Glomerular visceral epithelial cell (primary cell): ENCODE results near the gene CD63.

Experiments
- DNase-seq: peaks from one replicate; pipeline ENCODE4 v3.0.0-alpha.2; 2016; ENCODE audit errors: extremely low spot score

CD63 gene

DNA sequence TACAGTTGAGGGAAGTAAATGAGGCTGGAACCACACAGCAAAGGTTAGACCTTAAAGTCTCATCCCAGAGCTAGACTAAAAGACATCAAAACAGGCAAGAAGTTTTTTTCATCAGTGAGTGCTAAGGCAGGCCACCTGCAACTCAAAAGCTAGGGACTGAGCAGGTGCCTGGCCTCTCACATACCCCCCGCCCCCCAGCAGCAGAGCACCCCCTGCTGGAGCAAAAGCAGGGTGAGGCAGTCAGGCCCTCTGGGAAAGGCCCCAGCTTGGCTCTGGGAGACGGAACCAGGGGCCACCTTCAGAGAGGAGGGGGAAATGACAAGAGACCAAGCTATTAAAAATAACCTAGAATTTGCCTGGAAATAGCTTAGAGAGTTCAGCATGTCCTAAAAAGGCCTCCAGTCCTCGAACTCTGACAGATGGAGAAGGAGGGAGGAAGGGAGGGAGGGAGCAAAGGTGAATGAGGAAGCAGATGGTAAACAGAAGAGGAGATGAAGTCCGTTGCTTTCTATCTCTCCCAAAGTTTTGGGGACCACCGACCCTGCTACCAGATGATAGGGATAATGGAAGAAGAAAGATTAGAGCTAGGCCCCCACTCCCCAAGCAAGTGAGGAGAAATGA lies 22.9 kb downstream of the CD63 start:
- DNase-seq = no peak

DNA sequence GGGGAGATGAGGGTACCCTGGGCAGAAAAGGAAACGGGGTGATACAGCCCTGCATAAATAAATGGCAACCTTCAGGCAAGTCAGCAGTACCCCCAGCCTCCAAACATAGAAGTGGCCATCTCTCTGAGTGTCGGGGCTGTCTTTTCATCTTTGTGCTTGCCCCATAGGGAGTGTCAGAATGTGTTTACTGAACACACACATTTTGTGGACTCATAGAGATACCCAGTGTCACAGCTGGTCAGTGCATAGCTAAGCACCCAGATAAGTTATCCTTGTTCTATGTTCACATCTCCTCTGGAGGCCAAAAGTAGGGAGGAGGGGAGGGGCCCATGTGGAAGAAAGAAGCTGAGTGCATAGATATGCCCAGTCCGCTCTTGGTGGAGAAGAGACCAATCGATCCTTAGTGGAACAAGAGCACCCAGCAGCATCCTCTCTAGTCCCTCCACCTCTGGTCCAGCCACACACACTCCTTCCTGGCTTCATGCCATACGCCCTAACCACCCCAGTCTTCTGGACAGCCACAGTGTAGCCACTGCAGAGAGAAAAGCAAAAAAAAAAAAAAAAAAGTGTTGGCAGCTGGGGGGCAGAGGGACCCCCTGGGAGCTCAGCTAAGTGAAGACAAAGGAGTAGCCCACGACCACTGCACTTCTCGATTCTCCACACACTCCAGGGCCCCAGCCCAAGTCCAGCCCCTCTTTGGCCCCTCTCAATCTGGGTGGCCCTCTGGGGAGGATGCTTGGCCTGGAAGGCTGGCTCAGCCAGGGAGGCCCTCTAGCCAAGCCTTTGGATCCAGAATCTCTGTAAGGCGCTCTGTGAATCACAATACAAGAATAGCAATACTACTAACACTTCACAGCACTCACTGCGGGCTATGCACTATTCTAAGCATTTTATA lies 23.7 kb downstream of the CD63 start:
- no peak for DNase-seq

DNA sequence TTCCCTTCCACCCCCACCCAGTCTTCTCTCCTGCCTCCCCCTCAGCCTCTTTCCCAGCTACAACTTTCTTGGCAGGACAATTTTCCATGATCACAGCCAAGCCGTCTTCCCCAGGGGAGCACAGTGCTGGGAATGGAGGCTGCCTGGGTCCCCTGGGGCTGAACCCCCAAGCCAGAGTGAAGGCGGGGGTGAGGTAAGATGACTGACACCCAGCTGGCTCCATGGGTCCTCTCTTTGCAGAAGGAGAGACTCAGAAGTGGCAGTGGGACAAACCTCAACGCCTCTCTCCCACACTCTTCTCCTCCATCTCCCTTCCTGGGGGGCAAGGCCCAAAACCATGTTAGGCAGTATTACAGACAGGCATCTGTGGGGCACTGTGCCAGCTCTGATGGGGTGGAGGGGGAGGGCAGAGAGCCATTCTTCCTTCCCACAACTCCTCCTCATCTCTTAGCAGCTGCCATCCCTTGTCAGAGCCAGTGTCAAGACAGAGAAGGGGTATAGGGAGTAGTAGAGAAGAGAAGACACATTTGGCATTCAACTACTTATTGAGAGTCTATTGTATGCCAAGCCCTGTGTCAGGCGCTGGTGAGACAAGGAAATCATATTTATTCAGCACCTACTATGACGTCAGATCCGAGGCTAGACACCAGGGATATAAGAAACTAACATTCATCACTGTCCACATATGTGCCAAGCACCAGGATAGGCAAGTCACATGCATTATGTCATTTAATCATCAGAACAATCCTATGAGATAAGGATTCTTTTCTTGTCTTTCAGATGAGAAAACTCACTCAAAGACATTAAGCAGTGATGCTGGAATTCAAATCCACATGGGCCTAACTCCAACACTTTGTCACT lies 24.7 kb downstream of the CD63 start:
- DNase-seq = no peak

DNA sequence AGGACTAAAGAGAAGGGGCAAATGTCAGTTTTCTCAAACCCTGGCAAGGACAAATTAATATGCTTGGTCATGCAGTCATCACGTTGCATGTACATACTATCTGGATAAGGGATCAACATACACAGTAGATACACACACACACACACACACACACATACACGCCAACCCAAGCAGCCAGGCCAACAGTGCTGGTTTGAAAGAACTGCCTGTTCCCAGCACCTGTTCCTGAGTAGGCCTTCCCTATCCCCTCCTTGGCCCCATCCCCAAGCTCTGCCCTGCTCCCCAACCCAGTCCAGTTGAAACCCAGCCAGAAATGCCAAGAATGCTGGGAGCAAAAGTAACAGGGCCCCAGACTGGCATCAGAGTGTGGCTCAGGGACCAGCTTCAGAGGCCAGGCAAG lies 25.5 kb downstream of the CD63 start:
- no peak for DNase-seq

DNA sequence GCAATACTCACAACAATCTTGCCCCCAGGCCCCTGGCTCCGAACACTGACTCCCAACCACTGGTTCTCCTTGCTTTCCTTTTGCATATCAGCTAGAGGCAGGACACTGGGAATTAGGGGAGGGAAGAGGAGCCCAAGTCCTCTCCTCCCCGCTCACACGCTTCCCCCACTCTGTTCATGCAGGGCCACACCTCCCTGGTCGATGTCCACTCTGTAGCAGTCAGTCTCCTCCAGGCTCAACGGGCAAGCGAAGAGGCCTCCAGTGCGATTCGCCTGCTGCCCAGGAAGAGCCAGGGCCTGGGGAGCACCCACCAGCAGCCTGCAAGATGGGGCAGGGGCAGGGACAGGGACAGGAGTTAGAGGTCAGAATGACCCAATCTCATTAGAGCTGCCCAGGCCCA lies 25.9 kb downstream of the CD63 start:
- DNase-seq = no peak

DNA sequence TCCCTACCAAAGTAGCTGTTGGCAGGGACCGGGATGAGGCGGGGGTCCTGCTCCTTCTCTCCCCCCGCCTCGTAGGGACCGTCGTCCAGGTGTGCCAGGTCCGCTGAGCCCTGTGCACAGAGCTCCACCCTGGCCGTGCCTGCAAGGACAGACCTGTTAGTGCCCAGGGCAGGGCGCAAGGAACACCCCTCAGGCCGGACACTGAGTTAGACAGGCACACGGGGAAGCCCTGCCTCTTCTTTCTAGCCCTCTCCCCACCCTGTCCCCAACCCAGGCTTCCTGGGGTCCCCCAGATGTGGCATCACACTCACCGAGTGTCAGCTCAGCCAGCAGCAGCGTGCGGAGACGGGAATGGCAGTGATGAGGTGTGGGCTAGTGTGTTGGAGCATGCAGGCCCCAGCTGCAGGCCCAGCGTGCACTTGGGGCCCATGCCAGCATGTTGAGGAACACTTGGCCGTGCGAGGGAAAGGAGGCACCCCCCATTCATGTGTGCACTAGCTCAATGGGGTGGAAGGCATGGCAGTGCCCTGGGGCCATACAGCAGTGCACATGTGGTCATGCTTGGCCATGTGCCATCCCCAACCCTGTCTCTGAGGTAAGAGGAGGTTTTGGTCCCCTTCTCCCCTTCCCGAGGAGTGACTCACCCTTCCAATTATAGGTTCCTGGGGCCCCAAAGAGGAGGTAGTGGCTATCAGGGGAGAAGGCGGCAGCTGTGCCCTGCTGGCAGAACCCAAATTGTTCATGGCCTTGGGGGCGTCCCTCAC lies 28.4 kb downstream of the CD63 start:
- peak; percentile 58 for DNase-seq

DNA sequence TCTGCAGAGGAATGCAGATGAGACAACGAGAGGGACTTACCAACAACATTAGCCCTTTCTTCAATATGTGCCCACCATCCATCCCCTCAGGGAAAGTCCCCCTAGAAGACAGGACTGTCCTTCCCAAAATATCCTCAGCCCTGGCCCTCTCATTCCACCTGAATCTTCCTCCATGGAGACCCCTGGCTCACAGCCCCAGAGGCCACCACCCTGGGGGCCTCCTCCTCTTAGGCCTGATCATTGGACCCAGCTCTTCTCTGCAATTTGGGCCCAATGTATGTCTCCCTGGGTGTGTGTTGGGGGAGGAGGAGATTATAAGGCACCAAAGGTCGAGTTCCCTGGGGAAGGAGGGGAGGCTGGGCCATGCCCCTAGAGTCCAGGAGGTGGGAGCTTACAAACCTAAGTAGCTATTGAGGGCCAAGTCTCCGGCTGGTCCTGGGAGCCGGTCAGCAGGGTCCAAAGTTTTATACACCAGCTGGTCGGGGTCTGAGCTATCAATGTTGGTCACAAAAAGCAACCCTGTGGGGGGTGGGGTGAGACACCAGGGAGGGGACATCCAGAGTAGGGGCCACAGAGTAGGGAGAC lies 29.2 kb downstream of the CD63 start:
- no peak for DNase-seq

DNA sequence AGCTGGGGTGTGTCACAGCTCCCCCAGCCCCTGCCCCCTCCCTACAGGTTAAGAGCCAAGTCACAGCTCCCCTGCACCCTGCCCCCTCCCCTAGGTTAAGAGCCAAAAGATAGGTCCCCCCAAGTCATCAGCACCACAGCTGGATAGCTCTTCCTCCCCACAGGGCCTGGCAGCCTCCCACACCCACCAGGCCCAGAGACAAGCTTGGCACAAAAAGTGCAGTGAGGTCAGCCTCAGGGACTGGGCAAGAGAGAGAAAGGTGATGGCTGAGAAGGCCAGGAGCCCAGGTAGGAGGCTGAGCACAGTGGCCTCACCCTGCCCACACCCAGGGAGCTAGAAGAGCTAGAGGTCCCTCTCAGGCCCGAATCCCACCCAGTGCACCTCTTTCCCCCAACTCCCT lies 29.8 kb downstream of the CD63 start:
- DNase-seq = no peak

DNA sequence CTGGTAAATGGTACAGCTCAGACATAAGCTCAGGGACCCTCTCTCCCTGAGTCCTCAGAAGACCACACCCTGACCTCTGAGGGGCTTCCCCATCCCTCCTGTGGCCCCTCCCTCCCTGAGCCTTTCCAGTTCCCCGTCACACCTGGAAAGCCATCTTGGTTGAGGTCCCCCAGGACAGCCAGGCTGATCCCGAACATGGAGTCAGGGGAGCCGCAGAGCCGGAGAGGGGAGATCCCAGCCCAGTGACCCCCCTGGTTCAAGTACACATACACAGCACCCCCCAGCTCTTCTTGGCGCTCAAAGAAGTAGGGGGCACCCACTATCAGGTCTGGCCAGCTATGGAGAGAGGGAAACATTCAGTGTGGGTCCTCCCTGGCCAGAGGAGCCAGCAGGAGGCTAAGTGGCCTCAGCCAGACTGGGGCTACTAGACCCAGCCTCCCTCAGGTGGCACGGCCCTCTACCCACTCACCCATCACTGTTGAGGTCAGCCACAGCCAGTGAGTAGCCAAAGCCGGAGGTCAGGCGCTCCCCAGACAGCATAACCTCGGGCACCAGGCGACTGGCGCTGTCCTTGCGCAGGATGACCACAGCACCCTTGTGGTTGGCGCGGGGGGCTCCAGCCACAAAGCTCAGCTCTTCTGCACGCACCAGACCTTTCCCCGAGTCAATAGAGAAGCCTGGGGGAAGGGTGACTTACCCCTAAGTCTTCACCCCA lies 30.4 kb downstream of the CD63 start:
- no peak for DNase-seq

DNA sequence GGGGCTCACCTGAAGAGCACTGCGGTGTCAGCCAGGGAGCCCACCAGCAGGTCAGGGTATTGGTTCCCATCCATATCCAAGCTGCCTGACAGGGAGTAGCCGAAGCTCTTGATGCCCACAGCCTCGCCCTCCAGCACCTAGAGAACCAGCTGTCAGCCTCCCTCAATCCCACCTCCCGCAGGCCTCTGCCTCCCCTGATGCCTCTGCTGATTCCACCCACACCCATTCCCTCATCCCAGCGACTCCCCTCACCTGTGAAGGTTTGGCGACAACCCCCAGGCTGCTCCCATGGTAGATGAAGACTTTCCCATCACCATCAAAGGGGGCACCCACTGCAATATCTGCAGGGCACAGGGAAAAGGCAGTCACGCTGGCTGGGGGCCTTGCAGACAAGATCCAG lies 31.1 kb downstream of the CD63 start:
- DNase-seq = no peak

DNA sequence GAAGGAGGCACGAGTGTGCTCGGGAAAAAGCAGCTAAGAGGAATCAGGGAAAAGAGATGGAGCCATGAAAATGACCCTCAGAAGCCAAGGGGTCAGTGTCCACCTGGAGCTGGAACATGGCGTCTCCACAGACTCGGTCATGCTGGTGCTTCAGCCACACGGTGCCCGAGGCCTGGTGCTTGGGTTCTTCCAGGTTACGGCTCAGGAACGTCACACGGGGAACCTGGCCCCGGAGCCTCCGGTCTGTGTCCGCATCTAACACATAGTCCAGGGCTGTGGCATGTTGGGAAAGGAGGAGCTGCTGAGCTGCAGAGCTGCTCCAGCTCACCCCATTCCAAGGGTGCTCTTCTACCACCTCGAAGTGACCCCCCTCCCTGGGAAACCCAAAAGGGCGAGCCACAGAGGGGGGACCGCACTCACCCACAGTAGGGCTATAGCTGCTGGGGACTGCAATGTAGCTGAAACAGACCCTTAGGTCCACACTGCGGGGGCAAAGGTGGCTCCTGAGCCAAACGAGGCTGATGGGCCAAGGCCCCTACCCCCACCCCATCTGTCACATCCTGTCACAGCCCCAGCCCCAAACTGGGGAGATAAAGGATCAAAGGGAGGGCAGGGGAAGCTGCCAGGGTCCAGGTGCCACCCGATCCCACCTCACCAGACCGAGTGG lies 31.9 kb downstream of the CD63 start:
- no peak for DNase-seq

DNA sequence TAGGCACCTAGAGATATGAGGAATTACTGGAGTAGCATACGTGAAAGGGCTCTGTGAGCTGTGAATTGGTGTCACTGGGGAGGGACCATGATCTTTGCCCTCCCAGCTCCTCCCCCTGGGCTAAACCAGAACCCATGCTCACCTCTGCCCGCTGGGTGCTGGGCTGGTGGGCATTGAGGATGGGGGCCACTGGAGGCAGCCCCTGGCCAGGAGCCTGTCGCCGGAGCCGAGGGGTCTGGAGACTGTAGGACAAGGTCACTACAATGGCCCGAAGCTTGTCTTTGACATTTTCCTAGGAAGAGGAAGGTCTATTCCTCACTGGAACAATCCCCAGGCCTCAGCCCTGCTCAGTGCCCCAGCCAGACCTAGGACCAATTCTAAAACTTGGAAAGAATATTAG lies 32.7 kb downstream of the CD63 start:
- no peak for DNase-seq

DNA sequence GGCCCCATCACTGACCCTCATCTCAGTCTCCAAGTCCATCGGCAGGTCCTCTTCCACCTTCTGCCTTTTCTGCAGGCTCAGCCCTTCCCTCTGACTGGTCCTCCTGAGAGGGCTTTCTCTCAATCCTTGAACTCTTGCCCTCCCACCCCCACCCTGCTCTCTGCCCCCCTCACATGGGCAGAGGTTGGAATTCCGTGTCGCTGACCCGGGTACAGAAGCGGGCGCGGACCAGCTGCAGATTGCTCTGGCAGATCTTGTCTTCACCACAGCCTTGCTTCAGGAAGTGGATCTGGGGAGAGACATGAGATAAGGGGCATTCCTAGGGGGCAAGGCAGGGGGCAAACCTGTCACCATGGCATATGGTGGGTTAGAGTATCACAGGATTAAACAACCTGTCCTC lies 33.5 kb downstream of the CD63 start:
- no peak for DNase-seq

DNA sequence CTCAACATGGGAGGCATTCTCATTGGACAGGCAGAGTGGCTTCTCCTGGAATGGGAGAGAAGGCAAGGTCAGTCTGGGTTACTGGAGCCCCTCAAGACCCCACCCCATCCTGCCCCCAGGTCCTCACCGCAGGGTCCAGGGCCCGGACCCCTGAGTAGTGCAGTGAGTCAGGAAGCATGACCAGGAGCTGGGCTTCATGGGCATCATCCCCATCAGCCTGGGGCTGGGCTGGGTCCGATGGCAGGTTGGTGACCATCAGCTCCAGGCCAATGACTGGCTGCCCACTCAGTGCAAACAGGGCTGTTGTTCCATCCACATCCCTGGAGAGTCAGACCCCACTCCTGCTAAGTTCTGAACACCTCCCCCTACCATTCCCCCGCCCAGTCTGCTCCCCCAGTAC lies 34.2 kb downstream of the CD63 start:
- no peak for DNase-seq

DNA sequence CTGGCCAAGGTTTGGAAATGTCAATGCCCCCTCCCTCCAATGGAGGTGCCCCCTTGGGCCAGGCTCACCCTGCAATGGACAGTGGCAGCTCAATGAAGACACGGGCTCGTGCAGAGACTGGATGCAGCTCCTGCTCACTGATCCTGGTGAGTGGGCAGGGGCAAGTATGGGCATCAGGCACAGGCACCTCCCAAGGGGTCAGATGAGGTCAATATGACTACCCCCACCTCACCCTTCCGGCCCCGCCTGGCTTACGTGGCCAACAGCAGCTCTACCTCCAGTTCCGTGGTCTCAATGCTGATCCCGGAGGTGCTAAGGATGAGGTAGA lies 34.7 kb downstream of the CD63 start:
- no peak for DNase-seq

DNA sequence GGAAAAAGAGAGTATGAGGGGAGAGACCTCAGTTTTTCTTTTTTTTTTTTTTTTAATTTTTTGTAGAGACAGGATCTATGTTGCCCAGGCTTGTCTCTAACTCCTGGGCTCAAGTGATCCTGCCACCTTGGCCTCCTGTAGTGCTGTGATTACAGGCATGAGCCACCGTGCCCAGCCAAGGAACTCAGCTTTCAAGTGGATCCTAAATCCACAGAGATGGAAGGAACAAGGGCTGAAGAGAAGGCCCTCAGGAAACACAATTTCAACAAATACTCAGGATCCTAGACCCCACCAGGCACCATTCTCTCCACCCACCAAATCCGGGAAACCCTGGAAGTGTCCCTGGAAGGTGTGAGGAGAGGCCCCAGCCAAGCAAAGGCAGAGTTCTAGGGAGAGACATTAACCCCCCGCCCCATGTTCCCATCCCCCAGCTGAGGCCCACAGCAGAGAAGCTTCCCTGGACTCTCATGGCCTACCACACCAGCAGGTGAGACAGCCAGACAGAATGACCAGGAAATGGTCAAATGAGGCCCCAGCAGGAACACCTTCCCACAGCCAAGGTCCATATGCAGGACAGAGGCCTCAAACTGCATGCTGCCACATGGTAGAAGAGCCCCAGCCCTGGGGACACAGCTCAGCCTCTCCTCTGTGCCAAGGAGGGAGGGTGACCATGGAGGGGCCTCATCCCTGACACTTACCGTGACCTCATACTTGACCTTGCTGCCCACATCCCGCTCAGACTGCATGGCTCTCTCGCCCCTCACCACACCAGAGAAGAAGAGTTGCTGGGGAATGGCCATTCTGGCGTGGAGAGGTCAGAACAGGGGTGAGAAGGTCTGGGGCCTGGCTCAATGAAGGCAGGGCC lies 35.3 kb downstream of the CD63 start:
- DNase-seq = no peak

DNA sequence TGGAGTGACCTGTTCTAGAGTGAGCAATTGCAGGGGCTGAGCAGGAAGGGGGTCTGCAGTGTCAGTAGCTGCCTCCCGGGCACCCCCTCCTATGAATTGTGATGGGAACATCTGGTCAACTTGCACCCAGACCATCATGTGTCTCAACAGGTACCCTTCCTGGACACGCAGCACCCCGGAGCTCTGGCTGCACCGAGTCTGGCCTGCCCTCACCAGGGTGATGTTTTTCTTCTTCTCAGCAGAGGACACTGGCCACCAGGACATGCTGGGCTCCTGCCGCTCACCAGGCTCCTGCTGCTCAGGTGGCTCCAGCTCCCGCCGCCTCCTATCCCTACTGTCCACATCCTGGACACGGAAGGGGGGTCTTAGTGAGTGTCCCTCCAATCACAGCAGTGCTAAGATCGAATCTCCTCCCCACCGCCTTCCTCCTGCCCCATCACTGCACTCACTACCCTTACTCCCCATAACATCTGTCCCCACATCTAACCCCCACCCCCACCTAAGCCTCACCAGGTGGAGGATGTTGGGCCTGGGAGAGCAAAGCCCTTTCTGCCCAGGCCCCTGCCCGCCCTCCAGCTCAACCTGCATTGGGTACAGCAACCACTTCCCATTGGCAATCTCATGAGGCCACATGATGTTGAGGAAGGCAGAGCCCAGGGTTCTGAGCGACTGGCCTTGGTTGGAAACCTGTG lies 36.0 kb downstream of the CD63 start:
- no peak for DNase-seq

DNA sequence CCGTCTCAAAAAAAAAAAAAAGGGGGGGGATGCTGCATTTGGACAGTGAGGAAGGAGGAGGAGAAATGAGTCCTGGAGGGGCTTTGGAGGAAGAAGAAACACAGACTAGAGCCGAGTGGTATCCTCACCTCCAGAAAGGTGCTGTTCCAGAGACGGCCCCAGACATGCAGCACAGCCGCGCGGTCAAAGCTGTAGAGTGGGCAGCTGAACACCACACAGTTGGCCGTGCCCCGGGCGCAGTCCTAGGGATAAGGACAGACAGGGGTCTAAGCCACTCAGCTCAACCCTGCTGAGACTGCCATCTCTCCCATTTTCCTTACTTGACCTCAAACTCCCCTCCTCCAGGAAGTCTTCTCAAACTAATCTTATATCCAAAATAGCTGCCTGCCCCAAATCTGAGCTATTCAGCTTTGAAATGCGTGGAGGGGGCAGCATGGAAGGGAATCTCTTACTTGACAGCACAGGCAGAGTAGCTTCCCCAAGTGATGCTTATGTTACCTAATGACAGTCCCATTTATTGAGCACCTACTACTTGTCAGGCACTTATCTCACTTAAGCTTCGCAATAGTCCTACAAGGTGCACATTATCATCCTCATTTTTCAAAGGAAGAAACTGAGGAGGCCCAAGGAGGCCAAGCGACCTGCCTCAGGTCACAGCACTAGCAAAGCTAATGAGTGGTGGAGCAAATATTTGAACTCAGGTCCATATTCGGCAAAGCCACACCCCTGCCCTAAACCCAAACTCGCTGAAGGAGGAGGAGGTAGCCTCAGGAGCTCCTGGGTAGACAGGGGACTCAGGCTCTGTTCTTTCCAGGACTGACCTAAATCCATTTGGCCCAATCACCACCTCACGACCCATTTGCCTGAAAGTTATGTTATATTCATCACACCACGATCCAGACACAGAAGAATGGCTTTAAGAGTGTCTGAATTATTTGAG lies 39.8 kb downstream of the CD63 start:
- DNase-seq = no peak
